Measurements from ENCODE around the gene SMIM41. TPM values are rescaled to one million over a fixed set of nuclear protein-coding genes. Genes with fewer than 3 reads are reported as not detected.

SMIM41 gene
- total RNA-seq, 2 experiments from 2014 or later: not detected

DNA sequence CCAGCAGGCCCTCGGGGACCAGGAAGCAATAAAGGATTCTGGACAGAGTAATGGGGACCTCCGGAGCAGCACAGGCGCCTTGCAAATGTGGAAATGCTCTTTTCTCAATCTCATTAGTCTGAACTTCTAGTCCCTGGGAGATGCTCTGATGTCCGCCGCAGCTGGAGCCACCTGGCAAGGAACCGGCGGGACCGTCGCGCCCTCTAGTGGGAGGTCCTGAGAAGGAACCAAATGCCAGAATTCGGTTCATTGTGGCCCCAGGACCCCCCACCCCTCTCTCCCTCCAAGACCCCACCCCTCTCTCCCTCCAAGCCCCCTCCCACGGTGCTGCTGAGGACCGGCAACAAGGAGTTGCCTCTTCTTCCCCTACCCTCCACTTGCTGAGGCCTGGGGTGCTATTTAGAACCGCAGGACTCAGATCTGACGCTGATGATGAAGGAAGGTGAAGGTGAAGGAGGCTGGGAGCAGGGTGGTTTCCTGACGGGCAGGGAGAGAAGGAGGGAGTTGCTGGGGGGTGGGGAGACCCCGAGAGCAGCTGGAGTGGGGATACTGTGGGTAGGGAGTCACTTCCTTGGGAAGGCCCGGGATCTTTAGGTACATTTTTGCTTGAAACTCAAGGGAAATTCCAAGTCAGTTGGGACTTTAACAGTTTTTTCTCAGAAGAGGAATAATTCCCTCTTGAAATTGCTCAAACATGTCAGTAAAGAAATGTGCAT is 42.5 kb downstream of the SMIM41 start:
- Mint-ChIP-seq H3K27me3 (peaks cover 4% of the 10 kb centered on the region), H3K9me3 (no peaks in the 10 kb centered on the region), H3K36me3 (no peaks in the 10 kb centered on the region), H3K4me1 (ENCODE audit: low read depth) (peaks cover 12% of the 10 kb centered on the region), H3K27ac (no peak overlapping the region), H3K4me3 (no peak overlapping the region)
- intact Hi-C loops (cut with micrococcal nuclease): loop anchor here (1.0 to 5.0 kb wide), 2 partner anchors 40 to 97 kb away; no protein-coding TSS in a partner anchor
- DNase-seq: peak; percentile 77
- POLR2A ChIA-PET: no interaction called here
- CTCF ChIA-PET: interaction anchor here (0.7 to 6.0 kb wide), 23 partner anchors 10 to 133 kb away, joined by 3 to 110 read pairs (median 4); partner anchors contain the start of gene TAMALIN

DNA sequence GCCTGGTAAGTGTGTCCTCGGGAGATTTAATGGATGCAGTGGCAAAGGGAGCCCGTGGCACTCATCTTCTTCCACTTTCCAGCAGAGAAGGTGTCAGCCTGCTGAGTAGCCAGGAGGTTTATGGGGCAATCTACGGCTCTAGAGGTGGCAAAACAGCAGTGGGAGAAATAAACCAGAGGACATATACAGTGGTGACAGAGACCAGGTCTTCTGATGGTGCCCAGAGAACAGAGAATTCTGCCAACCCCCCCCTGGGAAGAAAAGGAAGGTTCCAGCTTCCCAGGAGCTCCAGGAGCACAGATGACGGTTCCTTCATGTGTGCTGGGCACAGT is 43.0 kb downstream of the SMIM41 start:
- intact Hi-C loops (cut with micrococcal nuclease): loop anchor here (1.0 to 5.0 kb wide), 2 partner anchors 40 to 97 kb away; no protein-coding TSS in a partner anchor
- Mint-ChIP-seq H3K36me3 (no peaks in the 10 kb centered on the region), H3K4me1 (ENCODE audit: low read depth) (peaks cover 10% of the 10 kb centered on the region), H3K9me3 (no peaks in the 10 kb centered on the region), H3K4me3 (no peak overlapping the region), H3K27me3 (peaks cover 5% of the 10 kb centered on the region), H3K27ac (no peak overlapping the region)
- ChIA-PET CTCF (interaction anchor here (0.7 to 6.0 kb wide), 8 partner anchors 8 to 119 kb away, joined by 3 to 110 read pairs (median 5); no protein-coding TSS in a partner anchor), POLR2A (no interaction called here)
- DNase-seq: no peak

DNA sequence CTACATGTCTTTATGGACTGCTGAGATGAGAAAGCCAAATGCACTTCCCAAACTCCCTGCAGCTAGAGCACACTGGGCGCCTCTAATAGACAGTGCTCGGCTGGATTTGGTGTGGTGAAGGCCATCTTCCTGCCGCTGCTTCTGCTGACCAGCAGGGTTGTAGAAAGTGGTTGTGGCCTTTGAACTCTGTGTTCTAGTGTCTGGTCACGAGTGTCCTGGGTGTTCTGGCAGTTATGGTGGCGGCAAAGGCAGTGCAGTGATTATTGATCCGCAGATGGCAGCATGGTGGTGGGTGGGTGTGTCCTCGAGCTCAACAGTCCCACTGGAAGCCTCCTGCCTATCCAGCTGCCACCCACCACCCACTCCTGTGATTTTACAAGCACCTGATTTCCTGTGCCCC is 43.4 kb downstream of the SMIM41 start:
- POLR2A ChIA-PET: no interaction called here
- no peaks in the 10 kb centered on the region for H3K9me3 Mint-ChIP-seq
- DNase-seq: no peak
- CTCF ChIA-PET: interaction anchor here (0.6 to 6.0 kb wide), 12 partner anchors 8 to 204 kb away, joined by 3 to 110 read pairs (median 5); no protein-coding TSS in a partner anchor
- H3K27me3 Mint-ChIP-seq: peaks cover 5% of the 10 kb centered on the region
- H3K36me3 Mint-ChIP-seq: no peaks in the 10 kb centered on the region
- H3K4me3 Mint-ChIP-seq: no peak overlapping the region
- no peak overlapping the region for H3K27ac Mint-ChIP-seq
- intact Hi-C loops (cut with micrococcal nuclease): loop anchor here (1.0 to 5.0 kb wide), 2 partner anchors 41 to 98 kb away; no protein-coding TSS in a partner anchor
- peaks cover 10% of the 10 kb centered on the region for H3K4me1 Mint-ChIP-seq (ENCODE audit: low read depth)

DNA sequence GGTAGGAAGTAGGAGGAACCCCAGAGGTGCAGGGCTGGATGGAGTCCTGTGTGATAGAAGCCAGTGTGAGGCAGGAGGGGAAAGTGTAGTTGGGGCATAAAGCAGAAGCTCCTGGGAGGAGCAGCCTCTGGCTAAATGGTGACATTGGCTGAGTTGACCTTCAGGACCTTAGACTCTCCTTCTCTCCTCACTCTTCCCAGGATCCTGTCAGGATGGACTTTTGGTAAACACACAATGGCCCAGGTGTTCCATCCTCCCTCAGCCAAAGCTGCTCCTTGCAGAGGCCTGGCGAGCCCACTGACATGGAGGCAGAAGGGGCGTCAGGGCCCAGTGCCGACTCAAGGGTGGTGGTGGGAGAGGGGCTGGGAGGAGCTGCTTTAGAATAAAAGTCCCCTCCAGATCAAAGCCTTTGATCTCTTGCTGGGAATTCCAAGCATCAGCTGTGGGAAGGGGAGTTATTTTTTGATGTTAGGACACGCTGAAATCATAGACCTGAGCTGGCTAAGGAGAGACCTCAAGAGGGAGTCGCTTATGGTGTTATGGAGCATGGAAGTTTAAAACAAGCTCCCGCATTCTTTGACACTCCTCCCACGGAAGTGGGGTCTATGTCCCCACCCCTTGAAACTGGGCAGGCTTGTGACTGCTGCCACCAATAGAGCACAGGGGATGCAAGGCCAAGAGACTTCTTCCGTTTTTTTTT is 44.1 kb downstream of the SMIM41 start:
- no peak overlapping the region for H3K27ac Mint-ChIP-seq
- intact Hi-C loops (cut with micrococcal nuclease): loop anchor here (5.0 kb wide), 1 partner anchor 41 kb away; no protein-coding TSS in a partner anchor
- no peak overlapping the region for H3K4me3 Mint-ChIP-seq
- ChIA-PET CTCF (interaction anchor here (0.6 to 6.0 kb wide), 11 partner anchors 13 to 203 kb away, joined by 3 to 110 read pairs (median 4); no protein-coding TSS in a partner anchor), POLR2A (interaction anchor here (0.6 kb wide), 2 partner anchors 123 to 230 kb away, joined by 3 read pairs; no protein-coding TSS in a partner anchor)
- H3K9me3 Mint-ChIP-seq: no peaks in the 10 kb centered on the region
- H3K4me1 Mint-ChIP-seq (ENCODE audit: low read depth): peaks cover 8% of the 10 kb centered on the region
- no peaks in the 10 kb centered on the region for H3K36me3 Mint-ChIP-seq
- DNase-seq: no peak
- peaks cover 5% of the 10 kb centered on the region for H3K27me3 Mint-ChIP-seq

DNA sequence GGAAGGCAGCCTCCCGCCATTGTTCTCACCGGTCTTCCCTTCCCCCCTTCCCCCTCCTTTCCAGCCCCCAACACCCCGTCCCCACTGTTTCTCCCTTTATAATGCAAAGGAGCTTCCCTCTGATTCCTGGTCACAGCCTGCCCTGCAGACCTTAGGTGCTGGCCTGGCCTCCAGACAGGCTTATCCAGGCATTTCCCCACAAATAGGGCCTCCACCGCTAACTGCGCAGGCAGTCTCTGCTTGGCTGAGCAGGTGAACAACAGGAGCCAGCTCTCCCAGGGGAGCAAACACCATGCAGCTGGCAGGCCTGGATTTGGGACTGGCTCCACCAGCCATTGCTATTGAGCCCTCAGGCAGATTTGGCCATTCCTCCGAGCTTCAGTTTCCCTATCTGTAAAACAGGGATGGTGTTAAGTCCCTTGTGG is 46.0 kb downstream of the SMIM41 start:
- Mint-ChIP-seq H3K36me3 (no peaks in the 10 kb centered on the region), H3K9me3 (no peaks in the 10 kb centered on the region), H3K27me3 (peaks cover 5% of the 10 kb centered on the region), H3K4me3 (no peak overlapping the region), H3K4me1 (ENCODE audit: low read depth) (peaks cover 2% of the 10 kb centered on the region), H3K27ac (no peak overlapping the region)
- ChIA-PET POLR2A (no interaction called here), CTCF (interaction anchor here (1.2 to 6.0 kb wide), 4 partner anchors 8 to 100 kb away, joined by 3 to 110 read pairs (median 4); no protein-coding TSS in a partner anchor)
- no peak for DNase-seq
- intact Hi-C loops (cut with micrococcal nuclease): no loop called here

DNA sequence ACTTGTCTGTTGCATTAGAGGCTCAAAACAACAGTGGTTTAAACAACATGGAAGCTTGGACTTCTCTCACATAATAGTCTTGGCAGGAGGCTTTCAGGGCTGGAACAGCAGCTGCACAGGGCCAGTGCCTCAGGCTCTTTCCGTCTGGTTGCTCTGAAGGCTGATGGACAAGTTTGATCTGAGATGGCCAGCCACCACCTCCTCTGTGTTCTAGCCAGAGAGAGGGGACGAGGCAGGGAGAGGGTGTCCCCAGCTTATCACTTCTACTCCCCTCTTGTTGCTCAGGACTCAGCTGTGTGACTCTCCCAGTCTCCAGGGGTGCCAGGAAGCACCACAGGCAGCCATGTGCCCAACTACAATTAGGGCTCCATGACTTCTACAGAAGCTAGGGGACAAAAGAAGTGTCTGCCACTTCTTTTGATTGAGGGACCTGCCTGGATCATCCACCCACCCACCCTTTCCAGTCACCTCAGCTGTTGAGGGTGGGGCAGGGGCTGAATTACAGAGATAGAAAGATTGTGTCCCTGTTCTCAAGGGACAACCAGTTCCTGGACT is 46.6 kb downstream of the SMIM41 start:
- intact Hi-C loops (cut with micrococcal nuclease): no loop called here
- Mint-ChIP-seq H3K36me3 (no peaks in the 10 kb centered on the region), H3K27ac (no peak overlapping the region), H3K27me3 (peaks cover 5% of the 10 kb centered on the region), H3K4me1 (ENCODE audit: low read depth) (peaks cover 2% of the 10 kb centered on the region), H3K4me3 (no peak overlapping the region), H3K9me3 (no peaks in the 10 kb centered on the region)
- no peak for DNase-seq
- CTCF ChIA-PET: interaction anchor here (1.2 to 6.0 kb wide), 4 partner anchors 9 to 101 kb away, joined by 3 to 110 read pairs (median 4); no protein-coding TSS in a partner anchor
- POLR2A ChIA-PET: no interaction called here

DNA sequence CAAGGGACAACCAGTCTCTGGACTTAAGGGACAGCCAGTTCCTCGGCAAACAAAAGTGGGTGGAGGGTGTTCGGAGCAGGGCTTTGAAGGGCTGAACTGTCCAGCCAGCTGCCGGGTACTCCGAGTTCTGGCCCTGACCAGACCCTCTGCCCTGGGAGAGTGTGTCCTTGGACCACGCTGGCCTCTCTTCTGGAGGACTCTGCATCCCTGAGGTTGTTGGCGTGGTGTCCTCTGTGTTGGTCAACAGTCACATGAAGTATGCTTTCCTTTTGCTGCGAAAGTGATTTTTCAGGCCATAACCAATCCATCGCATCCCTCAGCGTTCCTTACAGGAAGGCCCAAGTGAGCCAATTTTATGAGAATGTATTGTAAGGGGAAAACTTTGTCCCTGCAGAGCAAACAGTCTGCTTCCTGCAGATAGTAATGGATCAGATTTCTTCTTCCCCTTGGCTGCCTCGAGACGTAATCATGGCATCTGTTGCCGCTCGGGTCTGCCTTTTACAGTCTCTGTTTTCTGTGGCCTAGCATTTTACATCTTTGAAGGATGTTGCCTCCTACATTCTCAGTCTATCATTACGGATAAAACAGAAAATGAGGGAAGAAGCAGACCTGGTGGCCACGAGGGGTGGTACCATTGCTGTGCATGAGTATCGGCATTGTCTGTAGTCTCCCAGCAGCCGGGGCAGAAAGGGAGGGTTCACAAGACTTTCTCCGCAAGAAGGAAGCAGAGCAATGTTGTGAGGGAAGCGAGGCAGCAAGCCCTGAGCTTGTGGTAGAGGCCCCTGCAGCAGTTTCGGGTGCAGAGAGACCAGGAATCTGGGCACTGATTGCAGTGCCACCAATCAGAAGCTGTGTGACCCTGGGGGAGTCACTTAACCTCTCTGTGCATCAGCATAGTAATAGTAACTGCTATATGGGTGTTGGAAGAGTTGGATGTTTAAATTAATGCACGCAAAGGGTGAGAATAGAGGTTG is 47.4 kb downstream of the SMIM41 start:
- Mint-ChIP-seq H3K36me3 (no peaks in the 10 kb centered on the region), H3K27me3 (peaks cover 3% of the 10 kb centered on the region), H3K4me1 (ENCODE audit: low read depth) (no peaks in the 10 kb centered on the region), H3K9me3 (no peaks in the 10 kb centered on the region), H3K27ac (no peak overlapping the region), H3K4me3 (no peak overlapping the region)
- intact Hi-C loops (cut with micrococcal nuclease): no loop called here
- POLR2A ChIA-PET: no interaction called here
- no peak for DNase-seq
- CTCF ChIA-PET: interaction anchor here (1.2 to 6.0 kb wide), 5 partner anchors 9 to 101 kb away, joined by 3 to 110 read pairs (median 4); no protein-coding TSS in a partner anchor

DNA sequence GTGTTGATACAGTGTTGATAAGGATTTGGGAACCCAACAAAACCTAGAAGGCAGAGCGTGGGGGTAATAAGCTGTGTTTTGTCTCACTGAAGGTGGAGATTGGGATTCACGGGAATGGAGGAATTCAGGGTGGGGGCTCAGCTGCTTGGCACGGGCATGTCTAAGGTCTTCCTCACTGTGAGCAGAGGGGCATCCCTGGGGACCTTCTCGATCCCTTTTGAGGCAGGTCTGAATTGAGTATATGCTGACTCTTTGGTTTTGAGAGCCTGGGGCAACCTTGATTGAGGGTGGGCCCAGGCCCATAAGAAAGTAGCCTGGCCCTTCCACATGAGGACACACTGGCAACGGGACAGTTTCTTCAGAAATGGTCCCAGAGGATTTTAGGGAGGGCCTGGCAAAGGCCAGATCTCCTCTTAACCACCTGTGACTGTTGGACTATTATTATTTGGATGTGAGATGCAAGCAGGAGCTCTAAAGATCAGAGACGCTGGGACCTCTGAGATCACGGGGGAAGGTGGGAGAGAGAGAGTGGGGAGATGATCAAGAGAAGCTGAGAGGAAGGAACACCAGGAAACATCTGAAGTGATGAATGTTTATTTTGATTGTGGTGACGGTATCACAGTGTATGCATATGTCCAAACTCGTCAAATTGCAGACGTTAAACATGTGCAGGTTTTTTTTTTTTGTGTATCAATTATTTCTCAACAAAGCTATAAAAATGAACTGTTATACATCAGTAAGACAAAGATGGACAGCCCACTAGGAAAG is 48.4 kb downstream of the SMIM41 start:
- no peak for DNase-seq
- ChIA-PET POLR2A (no interaction called here), CTCF (interaction anchor here (1.8 kb wide), 1 partner anchor 11 kb away, joined by 8 read pairs; no protein-coding TSS in a partner anchor)
- intact Hi-C loops (cut with micrococcal nuclease): no loop called here
- H3K27me3 Mint-ChIP-seq: peaks cover 3% of the 10 kb centered on the region
- H3K9me3 Mint-ChIP-seq: no peaks in the 10 kb centered on the region
- H3K36me3 Mint-ChIP-seq: no peaks in the 10 kb centered on the region
- no peaks in the 10 kb centered on the region for H3K4me1 Mint-ChIP-seq (ENCODE audit: low read depth)
- H3K27ac Mint-ChIP-seq: no peak overlapping the region
- no peak overlapping the region for H3K4me3 Mint-ChIP-seq

DNA sequence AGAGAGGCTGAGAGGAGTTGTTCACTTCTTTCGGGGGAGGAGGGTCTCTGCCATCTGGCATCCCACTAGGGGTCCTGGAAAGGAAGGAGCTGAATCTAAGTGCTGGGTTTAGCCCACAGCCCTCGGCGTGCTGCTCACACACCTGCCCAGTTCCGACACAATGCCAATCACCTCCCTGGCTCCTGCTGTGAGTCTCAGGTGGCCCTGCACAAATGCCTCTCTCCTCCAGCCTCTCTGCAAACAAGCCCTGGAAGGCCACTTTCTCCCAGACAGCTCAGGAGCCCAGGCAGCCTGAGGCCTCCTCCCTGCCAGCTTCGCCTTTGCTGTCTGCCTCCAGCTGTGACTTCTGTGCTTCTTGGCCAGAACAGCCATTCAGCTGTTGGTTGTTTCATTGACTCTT is 51.2 kb downstream of the SMIM41 start:
- CTCF ChIA-PET: interaction anchor here (1.2 kb wide), 1 partner anchor 8 kb away, joined by 3 read pairs; no protein-coding TSS in a partner anchor
- H3K27ac Mint-ChIP-seq: no peak overlapping the region
- DNase-seq: peak; percentile 3
- peaks cover 2% of the 10 kb centered on the region for H3K27me3 Mint-ChIP-seq
- H3K9me3 Mint-ChIP-seq: no peaks in the 10 kb centered on the region
- intact Hi-C loops (cut with micrococcal nuclease): no loop called here
- no peak overlapping the region for H3K4me3 Mint-ChIP-seq
- H3K4me1 Mint-ChIP-seq (ENCODE audit: low read depth): no peaks in the 10 kb centered on the region
- H3K36me3 Mint-ChIP-seq: no peaks in the 10 kb centered on the region
- POLR2A ChIA-PET: interaction anchor here (0.6 to 0.8 kb wide), 2 partner anchors 53 to 138 kb away, joined by 3 read pairs; no protein-coding TSS in a partner anchor

DNA sequence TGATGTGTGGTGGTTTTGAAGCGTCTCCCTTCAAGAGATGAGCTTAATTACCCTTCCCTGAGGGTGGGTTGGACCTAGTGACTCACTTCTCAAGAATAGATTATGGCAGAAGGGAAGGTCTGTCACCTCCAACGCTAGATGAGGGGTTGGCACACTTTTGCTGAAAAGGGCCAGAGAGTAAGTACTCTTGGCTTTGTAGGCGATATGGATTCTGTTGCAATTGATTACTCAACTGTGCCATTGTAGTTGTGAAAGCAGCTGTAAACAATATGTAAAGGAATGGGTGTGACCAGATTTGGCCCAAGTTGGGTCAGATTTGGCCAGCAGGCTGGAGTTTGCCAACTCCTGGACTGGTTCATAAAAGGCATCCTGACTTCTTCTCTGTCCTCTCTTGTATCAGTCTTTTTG is 53.3 kb downstream of the SMIM41 start:
- CTCF ChIA-PET: interaction anchor here (1.2 to 1.5 kb wide), 3 partner anchors 10 to 108 kb away, joined by 3 to 4 read pairs (median 3); no protein-coding TSS in a partner anchor
- intact Hi-C loops (cut with micrococcal nuclease): no loop called here
- H3K4me1 Mint-ChIP-seq (ENCODE audit: low read depth): no peaks in the 10 kb centered on the region
- H3K4me3 Mint-ChIP-seq: no peak overlapping the region
- H3K9me3 Mint-ChIP-seq: no peaks in the 10 kb centered on the region
- POLR2A ChIA-PET: no interaction called here
- no peaks in the 10 kb centered on the region for H3K27me3 Mint-ChIP-seq
- H3K36me3 Mint-ChIP-seq: no peaks in the 10 kb centered on the region
- peak; percentile 8 for DNase-seq
- H3K27ac Mint-ChIP-seq: no peak overlapping the region
